Natural killer cell (primary cell): ENCODE measurements around the gene PYROXD2. TPM values are rescaled to one million over a fixed set of nuclear protein-coding genes. Genes with fewer than 3 reads are reported as not detected.
A peak's percentile ranks its signal among the peaks of the same experiment; 100 is the strongest.

ENCODE experiments used
- ATAC-seq, 3 donors: fragments of 150-1000 bp in 2 of 3; fragments of 200-7000 bp in 1 of 3; cut with Tn5 transposase; 1 replicate in 1 of 3; 2 replicates in 2 of 3; pipeline ENCODE4 v1.10.0; 2021; ENCODE audit warnings: mild to moderate bottlenecking in 2 of 3, moderate library complexity in 2 of 3
- DNase-seq, 2 donors: peaks; one replicate each; pipeline versions ENCODE4 v3.0.0 to v3.0.0-alpha.2; 2013 to 2021; ENCODE audit warnings: mixed read lengths in 1 of 2
- H3K27ac ChIP-seq: one replicate; pipeline ENCODE4 v1.5.1; 2013; ENCODE audit warnings: mild to moderate bottlenecking, low read length
- H3K27me3 ChIP-seq: one replicate; pipeline ENCODE4 v1.6.1; 2013; ENCODE audit warnings: low read length; ENCODE audit not compliant: control insufficient read depth, insufficient read depth
- H3K36me3 ChIP-seq: one replicate; pipeline ENCODE4 v1.6.1; 2013; ENCODE audit warnings: low read length; ENCODE audit not compliant: control insufficient read depth, insufficient read depth
- H3K4me1 ChIP-seq: one replicate; pipeline ENCODE4 v1.6.1; 2013; ENCODE audit warnings: low read length; ENCODE audit not compliant: control insufficient read depth, insufficient read depth
- H3K4me3 ChIP-seq: one replicate; pipeline ENCODE4 v1.5.1; 2013; ENCODE audit warnings: low read length
- H3K9me3 ChIP-seq: one replicate; pipeline ENCODE4 v1.6.1; 2013; ENCODE audit warnings: low read length; ENCODE audit not compliant: control insufficient read depth, insufficient read depth
- H3K27ac Mint-ChIP-seq, 2 donors: one replicate each; pipeline ENCODE4 v1.8.0; 2022; ENCODE audit warnings: mild to moderate bottlenecking in 2 of 2, mixed read lengths in 2 of 2, moderate library complexity in 1 of 2
- H3K27me3 Mint-ChIP-seq, 2 donors: one replicate each; pipeline ENCODE4 v1.8.0; 2022; ENCODE audit warnings: low read depth in 2 of 2, mixed read lengths in 2 of 2
- H3K36me3 Mint-ChIP-seq: one replicate; pipeline ENCODE4 v1.8.0; 2022; ENCODE audit warnings: mixed read lengths
- H3K4me1 Mint-ChIP-seq, 2 donors: one replicate each; pipeline ENCODE4 v1.8.0; 2022; ENCODE audit warnings: mixed read lengths in 2 of 2
- H3K4me3 Mint-ChIP-seq: one replicate; pipeline ENCODE4 v1.8.0; 2022; ENCODE audit warnings: mild to moderate bottlenecking, moderate library complexity, mixed read lengths
- H3K9me3 Mint-ChIP-seq, 2 donors: one replicate each; pipeline ENCODE4 v1.8.0; 2022; ENCODE audit warnings: mixed read lengths in 2 of 2
- CTCF ChIP-seq: fragments of 200-600 bp; IDR thresholded peaks from one replicate; pipeline ENCODE4 v1.8.0; 2022; ENCODE audit warnings: antibody characterized with exemption
- WGBS: methylation state at CpG from one replicate; pipeline ENCODE4 v1.1.7; 2013; ENCODE audit warnings: missing lambda C conversion rate; ENCODE audit not compliant: insufficient coverage; 5-methylcytosine and 5-hydroxymethylcytosine counted together
- intact Hi-C: fragments of 100-400 bp; cut with micrococcal nuclease; formaldehyde crosslinking; loops from one replicate; pipeline ENCODE4 v1.14.2; 2022
- total RNA-seq, 4 donors: library from RNA; stranded (reverse); fragments of 120-200 nt in 1 of 4; gene quantifications; one replicate each; pipeline versions ENCODE4 v1.2.3 to v1.2.4, GENCODE V29; 2013 to 2022

Gene PYROXD2
- total RNA-seq, 3 donors from 2014 or later (not counting 1 experiment from before 2014, with no cell fraction given), result 20.8 to 28.2 (median 28.0) TPM

GRCh38 chr10:98339799-98340198, 75.2 kb downstream of the PYROXD2 start:
- Histone ChIP-seq H3K9me3 (no peaks in the 10 kb centered on the region), H3K4me1 (peaks cover 32% of the 10 kb centered on the region), H3K27me3 (no peaks in the 10 kb centered on the region), H3K36me3 (no peaks in the 10 kb centered on the region), H3K4me3 (no peak overlapping the region), H3K27ac (peak overlapping the region; percentile 70)
- TF ChIP-seq CTCF, result no peak
- ATAC-seq, result peak; percentile 60 to 82 (median 66)
- peak in 1 of 2 donors; percentile 64 for DNase-seq
- intact Hi-C loops, result no loop called here
- H3K36me3 Mint-ChIP-seq, result no peaks in the 10 kb centered on the region
- 15% methylated on average over 5 of the region's 5 CpGs for WGBS
- peak overlapping the region; percentile 81 for H3K4me3 Mint-ChIP-seq
- no peaks in the 10 kb centered on the region for H3K9me3 Mint-ChIP-seq
- no peaks in the 10 kb centered on the region for H3K27me3 Mint-ChIP-seq
- H3K4me1 Mint-ChIP-seq, result peaks cover 15 to 24% of the 10 kb centered on the region in 2 donors
- peak overlapping the region; percentile 78 to 83 for H3K27ac Mint-ChIP-seq

GRCh38 chr10:98338896-98339295, 76.1 kb downstream of the PYROXD2 start:
- intact Hi-C loops, result no loop called here
- Mint-ChIP-seq H3K9me3 (no peaks in the 10 kb centered on the region), H3K36me3 (no peaks in the 10 kb centered on the region), H3K4me1 (peaks cover 15 to 24% of the 10 kb centered on the region in 2 donors), H3K4me3 (no peak overlapping the region), H3K27me3 (no peaks in the 10 kb centered on the region), H3K27ac (peak overlapping the region in 1 of 2 donors; percentile 83)
- ATAC-seq, result no peak
- no peak for DNase-seq
- peaks cover 32% of the 10 kb centered on the region for H3K4me1 ChIP-seq
- no peak for TF ChIP-seq CTCF
- no peaks in the 10 kb centered on the region for H3K36me3 ChIP-seq
- WGBS, result 94% methylated on average over 5 of the region's 5 CpGs
- H3K9me3 ChIP-seq, result no peaks in the 10 kb centered on the region
- H3K4me3 ChIP-seq, result no peak overlapping the region
- H3K27ac ChIP-seq, result no peak overlapping the region
- no peaks in the 10 kb centered on the region for H3K27me3 ChIP-seq

- Histone ChIP-seq H3K27me3 (no peaks in the 10 kb centered on the region), H3K36me3 (no peaks in the 10 kb centered on the region), H3K4me3 (no peak overlapping the region), H3K4me1 (peaks cover 32% of the 10 kb centered on the region), H3K9me3 (no peaks in the 10 kb centered on the region), H3K27ac (no peak overlapping the region)
- WGBS, result 96% methylated on average over 4 of the region's 6 CpGs
- no peak overlapping the region for H3K4me3 Mint-ChIP-seq
- no peak for TF ChIP-seq CTCF
- ATAC-seq (no peak), DNase-seq (no peak)
- H3K27ac Mint-ChIP-seq, result no peak overlapping the region
- no peaks in the 10 kb centered on the region for H3K27me3 Mint-ChIP-seq
- H3K36me3 Mint-ChIP-seq, result no peaks in the 10 kb centered on the region
- H3K9me3 Mint-ChIP-seq, result no peaks in the 10 kb centered on the region
- H3K4me1 Mint-ChIP-seq, result peaks cover 15 to 24% of the 10 kb centered on the region in 2 donors
- intact Hi-C loops, result no loop called here
Measured at GRCh38 chr10:98338318-98338717, 76.7 kb downstream of the PYROXD2 start.

GRCh38 chr10:98337484-98337883, 77.5 kb downstream of the PYROXD2 start:
- Mint-ChIP-seq H3K36me3 (no peaks in the 10 kb centered on the region), H3K9me3 (no peaks in the 10 kb centered on the region), H3K4me1 (peaks cover 15 to 24% of the 10 kb centered on the region in 2 donors), H3K27ac (no peak overlapping the region), H3K4me3 (no peak overlapping the region), H3K27me3 (no peaks in the 10 kb centered on the region)
- no peak for TF ChIP-seq CTCF
- H3K4me1 ChIP-seq, result peaks cover 32% of the 10 kb centered on the region
- H3K36me3 ChIP-seq, result no peaks in the 10 kb centered on the region
- 94% methylated on average over 7 of the region's 8 CpGs for WGBS
- H3K27ac ChIP-seq, result no peak overlapping the region
- ATAC-seq, result no peak
- H3K4me3 ChIP-seq, result no peak overlapping the region
- no peaks in the 10 kb centered on the region for H3K9me3 ChIP-seq
- no peaks in the 10 kb centered on the region for H3K27me3 ChIP-seq
- DNase-seq, result no peak
- intact Hi-C loops, result no loop called here
